ES-I3 (cell line): ENCODE results near the gene SBK1.
A peak's percentile ranks its signal among the peaks of the same experiment; 100 is the strongest.

ENCODE experiments used
- H3K36me3 ChIP-seq: 2 replicates; pipeline ENCODE4 v1.6.1; 2013; ENCODE audit warnings: mild to moderate bottlenecking, low read length, control low read depth, moderate library complexity; ENCODE audit not compliant: insufficient read depth
- H3K4me1 ChIP-seq: 2 replicates; pipeline ENCODE4 v1.6.1; 2013; ENCODE audit warnings: mild to moderate bottlenecking, control low read depth, low read length; ENCODE audit not compliant: insufficient read depth
- H3K9ac ChIP-seq: 2 replicates; pipeline ENCODE4 v1.6.1; 2013; ENCODE audit warnings: low read depth, mild to moderate bottlenecking, low read length, moderate library complexity
- H3K9me3 ChIP-seq: 2 replicates; pipeline ENCODE4 v1.6.1; 2013; ENCODE audit warnings: mild to moderate bottlenecking, low read length, moderate library complexity; ENCODE audit not compliant: control insufficient read depth, insufficient read depth

Gene SBK1

GRCh38 chr16:28267356-28267755, 25.0 kb upstream of the SBK1 start:
- Histone ChIP-seq H3K4me1 (no peaks in the 10 kb centered on the region; the same call in 1 of the 2 replicates), H3K36me3 (no peaks in the 10 kb centered on the region), H3K9me3 (peaks cover 4% of the 10 kb centered on the region; the same call in 1 of the 2 replicates), H3K9ac (no peak overlapping the region)

DNA sequence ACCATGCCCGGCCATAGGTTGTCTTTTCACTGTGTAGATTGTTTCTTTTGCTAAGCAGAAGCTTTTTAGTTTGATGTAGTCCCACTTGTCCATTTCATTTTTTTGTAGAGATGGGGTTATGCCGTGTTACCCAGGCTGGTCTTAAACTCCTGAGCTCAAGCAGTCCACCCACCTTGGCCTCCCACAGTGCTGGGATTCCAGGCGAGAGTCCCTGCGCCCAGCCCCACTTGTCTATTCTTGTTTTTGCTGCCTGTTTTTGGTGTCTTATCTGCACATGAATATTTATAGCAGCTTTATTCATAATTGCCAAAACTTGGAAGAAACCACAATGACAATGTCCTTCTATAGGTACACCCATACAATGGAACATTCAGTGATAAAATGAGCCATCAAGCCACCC, 18.8 kb upstream of the SBK1 start:
- no peaks in the 10 kb centered on the region for H3K36me3 ChIP-seq
- no peaks in the 10 kb centered on the region for H3K4me1 ChIP-seq
- H3K9me3 ChIP-seq: peaks cover 4% of the 10 kb centered on the region; the same call in 1 of the 2 replicates
- no peak overlapping the region for H3K9ac ChIP-seq

GRCh38 chr16:28274676-28275075, 17.6 kb upstream of the SBK1 start:
- Histone ChIP-seq H3K4me1 (no peaks in the 10 kb centered on the region), H3K9me3 (peaks cover 4% of the 10 kb centered on the region; the same call in 1 of the 2 replicates), H3K36me3 (no peaks in the 10 kb centered on the region), H3K9ac (no peak overlapping the region)

DNA sequence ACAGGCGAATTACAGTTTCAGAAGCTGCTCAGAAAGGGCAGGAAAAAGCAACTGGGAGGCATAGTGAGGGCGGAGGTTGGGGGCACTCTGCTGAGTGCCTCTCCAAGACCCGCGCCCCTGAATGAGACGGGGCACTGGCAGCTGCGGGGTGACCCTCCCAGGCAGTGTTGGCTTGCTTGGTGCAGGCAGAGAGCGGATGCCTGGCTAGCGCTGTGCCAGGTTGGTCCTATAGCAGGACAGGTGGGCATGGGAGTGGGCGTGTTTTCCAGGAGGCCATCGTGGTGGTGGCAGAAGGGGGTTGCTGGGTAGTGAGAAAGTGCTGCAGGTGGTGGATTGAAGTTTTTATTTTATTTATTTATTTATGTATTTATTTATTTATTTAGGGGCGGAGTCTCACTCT, 16.0 kb upstream of the SBK1 start:
- Histone ChIP-seq H3K36me3 (no peaks in the 10 kb centered on the region), H3K4me1 (no peaks in the 10 kb centered on the region), H3K9ac (no peak overlapping the region), H3K9me3 (peaks cover 4% of the 10 kb centered on the region; the same call in 1 of the 2 replicates)

DNA sequence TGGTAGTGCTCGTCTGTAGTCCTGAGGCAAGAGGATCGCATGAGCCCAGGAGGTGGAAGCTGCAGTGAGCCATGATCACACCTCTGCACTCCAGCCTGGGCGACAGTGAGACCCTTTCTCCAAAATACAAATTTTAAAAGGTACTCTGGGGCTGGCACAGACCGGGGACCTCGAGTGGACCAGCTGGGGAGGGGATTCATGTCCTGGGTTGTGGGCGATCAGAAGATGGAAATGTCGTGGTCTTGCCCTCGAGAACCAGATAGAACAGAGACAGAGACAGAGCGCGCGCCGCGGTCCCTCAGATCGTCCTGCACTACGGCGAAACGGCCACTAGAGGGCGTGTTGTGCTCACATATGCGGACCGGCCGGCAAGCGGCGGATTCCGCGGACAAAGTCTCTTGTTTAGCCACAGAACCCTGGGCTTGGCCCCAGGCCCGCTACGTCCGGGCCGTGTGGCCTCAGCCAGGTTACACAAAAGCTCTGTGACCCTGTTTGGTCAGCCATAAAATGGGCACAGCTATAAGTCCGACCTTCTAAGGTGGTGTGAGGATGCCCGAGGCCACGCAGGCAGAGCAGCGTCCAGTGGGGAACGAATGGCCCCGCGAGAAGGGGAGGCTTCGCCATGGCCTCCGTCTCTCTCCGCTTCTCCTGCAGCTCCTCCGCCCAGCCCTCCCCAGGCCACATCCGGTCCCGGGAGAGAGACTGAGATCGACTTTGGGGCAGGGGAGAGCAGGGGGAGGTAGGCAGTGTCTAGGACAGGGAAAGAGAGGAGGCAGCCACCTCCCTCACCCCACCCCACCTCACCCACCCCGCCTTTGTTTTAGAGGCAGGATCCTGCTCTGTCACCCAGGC, 14.6 kb upstream of the SBK1 start:
- Histone ChIP-seq H3K4me1 (no peaks in the 10 kb centered on the region), H3K36me3 (no peaks in the 10 kb centered on the region), H3K9ac (peak overlapping the region; percentile 75), H3K9me3 (no peaks in the 10 kb centered on the region)

DNA sequence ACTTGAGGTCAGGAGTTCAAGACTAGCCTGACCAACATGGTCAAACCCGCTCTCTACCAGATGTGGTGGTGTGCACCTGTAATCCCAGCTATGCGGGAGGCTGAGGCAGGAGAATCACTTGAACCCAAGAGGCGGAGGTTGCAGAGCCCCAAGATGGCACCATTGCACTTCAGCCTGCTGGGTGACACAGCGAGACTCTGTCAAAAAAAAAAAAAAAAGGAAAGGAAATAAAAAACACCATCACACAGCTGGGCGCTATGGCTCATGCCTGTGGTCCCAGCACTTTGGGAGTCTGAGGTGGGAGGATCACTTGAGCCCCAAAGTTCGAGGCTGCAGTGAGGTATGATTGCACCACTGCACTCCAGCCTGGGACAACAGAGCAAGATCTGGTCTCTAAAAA, 13.3 kb upstream of the SBK1 start:
- no peaks in the 10 kb centered on the region for H3K36me3 ChIP-seq
- no peaks in the 10 kb centered on the region for H3K4me1 ChIP-seq
- no peak overlapping the region for H3K9ac ChIP-seq
- no peaks in the 10 kb centered on the region for H3K9me3 ChIP-seq

- Histone ChIP-seq H3K9ac (no peak overlapping the region), H3K4me1 (no peaks in the 10 kb centered on the region; the same call in 1 of the 2 replicates), H3K36me3 (no peaks in the 10 kb centered on the region), H3K9me3 (no peaks in the 10 kb centered on the region)
Observed at GRCh38 chr16:28280881-28281836, 11.2 kb upstream of the SBK1 start.

DNA sequence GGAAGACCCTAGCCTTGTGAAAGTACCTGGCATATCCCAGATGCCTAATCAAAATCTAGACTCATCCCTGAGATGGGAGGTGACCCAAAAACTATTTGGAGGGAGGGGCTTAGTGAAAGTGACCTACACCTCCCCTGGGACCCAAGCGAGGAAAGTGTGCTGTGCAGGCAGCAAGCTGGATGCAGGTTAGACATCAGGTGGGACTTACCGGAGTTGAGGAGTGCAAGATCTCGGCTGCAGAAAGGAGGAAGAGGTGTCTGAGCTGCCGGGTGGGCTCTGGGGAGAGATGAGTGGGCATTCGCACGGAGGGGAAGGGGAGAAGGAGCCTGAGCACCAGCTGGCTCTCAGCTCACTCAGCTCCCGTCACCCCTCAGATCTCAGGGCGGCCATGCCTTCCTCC, 10.3 kb upstream of the SBK1 start:
- no peaks in the 10 kb centered on the region for H3K9me3 ChIP-seq
- no peaks in the 10 kb centered on the region for H3K36me3 ChIP-seq
- H3K9ac ChIP-seq: no peak overlapping the region
- H3K4me1 ChIP-seq: no peaks in the 10 kb centered on the region; the same call in 1 of the 2 replicates

DNA sequence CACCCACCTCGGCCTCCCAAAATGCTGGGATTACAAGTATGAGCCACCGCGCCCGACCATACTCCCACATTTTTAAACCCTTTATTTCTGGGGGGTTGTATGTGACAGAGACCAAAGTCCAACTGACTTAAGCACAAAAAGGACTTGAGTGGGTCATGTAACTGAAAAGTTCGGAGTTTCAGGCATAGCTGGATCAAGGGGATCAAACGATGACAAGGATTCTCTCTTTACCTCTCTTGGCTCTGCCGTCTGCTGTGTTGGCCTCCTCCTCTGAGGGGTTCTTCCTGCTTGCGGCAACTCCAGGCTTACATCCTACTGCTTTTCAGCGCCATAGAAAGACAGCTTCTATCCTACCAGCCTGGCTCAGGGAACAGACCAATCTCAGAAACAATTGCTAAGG, 9.2 kb upstream of the SBK1 start:
- H3K9ac ChIP-seq: no peak overlapping the region
- H3K4me1 ChIP-seq: no peaks in the 10 kb centered on the region; the same call in 1 of the 2 replicates
- H3K36me3 ChIP-seq: 0 out of 2 replicates have a peak, but pooled peaks cover 2% of the 10 kb centered on the region
- H3K9me3 ChIP-seq: no peaks in the 10 kb centered on the region

DNA sequence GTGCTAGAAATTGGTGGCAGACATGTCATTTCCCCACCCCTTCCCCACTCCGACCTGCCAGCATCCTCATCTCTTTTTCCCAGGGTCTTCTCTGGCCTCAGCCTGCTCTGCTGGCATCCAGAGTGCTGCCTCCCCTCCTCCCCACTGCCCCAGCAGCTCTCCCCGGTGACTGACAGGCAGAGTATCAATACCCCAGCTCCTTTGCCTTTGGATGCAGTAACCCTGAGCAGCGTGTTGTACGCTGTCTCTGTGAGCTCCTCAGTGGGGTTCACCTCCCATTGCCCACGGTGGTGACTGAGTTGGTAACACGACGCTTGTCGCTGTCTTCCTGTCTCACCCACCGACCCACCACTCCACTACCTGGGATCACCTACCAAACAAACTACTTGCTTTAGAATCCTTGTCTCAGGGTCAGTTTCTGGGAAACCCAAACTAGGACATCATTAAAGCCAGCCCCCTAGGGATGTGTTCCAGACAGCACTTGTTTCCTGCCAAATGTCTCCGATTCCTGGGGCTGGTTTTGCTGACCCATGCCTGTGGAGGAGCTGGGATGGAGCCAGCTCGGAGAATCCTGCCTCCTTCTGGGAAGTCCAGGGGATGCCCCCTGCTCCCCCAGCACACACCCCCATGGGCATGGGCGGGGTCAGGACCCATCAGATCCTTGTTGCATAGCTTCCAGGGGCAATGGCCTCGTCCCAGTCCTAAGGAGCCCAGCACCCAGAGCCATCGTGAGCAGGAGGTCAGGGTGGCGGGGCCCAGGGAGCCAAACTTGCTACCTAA, 8.3 kb upstream of the SBK1 start:
- Histone ChIP-seq H3K4me1 (no peaks in the 10 kb centered on the region; the same call in 1 of the 2 replicates), H3K36me3 (0 out of 2 replicates have a peak, but pooled peaks cover 2% of the 10 kb centered on the region), H3K9ac (no peak overlapping the region), H3K9me3 (no peaks in the 10 kb centered on the region)

DNA sequence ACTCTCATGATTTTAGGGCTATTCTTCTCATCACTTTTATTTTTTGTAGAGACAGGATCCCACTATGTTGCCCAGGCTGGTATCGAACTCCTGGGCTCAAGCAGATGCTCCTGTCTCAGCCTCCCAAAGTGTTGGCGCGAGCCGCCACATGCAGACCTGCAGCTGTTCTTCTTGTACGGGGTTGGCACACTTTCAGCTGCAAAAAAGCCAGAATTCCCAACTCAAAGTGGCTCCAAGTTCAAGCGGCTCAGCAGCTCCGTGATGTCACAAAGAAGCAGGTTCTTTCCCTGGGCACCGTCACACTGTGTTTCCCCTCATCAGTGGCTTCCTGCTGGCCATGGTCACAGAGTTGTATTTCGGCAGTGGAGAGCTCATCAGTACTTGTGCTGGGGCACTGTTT, 6.7 kb upstream of the SBK1 start:
- no peak overlapping the region for H3K9ac ChIP-seq
- H3K9me3 ChIP-seq: no peaks in the 10 kb centered on the region
- H3K36me3 ChIP-seq: 0 out of 2 replicates have a peak, but pooled peaks cover 2% of the 10 kb centered on the region
- no peaks in the 10 kb centered on the region; the same call in 1 of the 2 replicates for H3K4me1 ChIP-seq

GRCh38 chr16:28288114-28288513, 4.2 kb upstream of the SBK1 start:
- no peak overlapping the region for H3K9ac ChIP-seq
- 0 out of 2 replicates have a peak, but pooled peaks cover 2% of the 10 kb centered on the region for H3K36me3 ChIP-seq
- H3K4me1 ChIP-seq: no peaks in the 10 kb centered on the region; the same call in 1 of the 2 replicates
- H3K9me3 ChIP-seq: no peaks in the 10 kb centered on the region

GRCh38 chr16:28289048-28289447, 3.3 kb upstream of the SBK1 start:
- Histone ChIP-seq H3K36me3 (0 out of 2 replicates have a peak, but pooled peaks cover 2% of the 10 kb centered on the region), H3K4me1 (no peaks in the 10 kb centered on the region; the same call in 1 of the 2 replicates), H3K9me3 (no peaks in the 10 kb centered on the region), H3K9ac (no peak overlapping the region)
